SU-DHL-6 (cell line): ENCODE results near the gene WDR13.

ENCODE experiments used
- EZH2phosphoT487 ChIP-seq: fragments of 200-600 bp; sonication (generic), shearing (Covaris generic); conservative IDR thresholded peaks from 2 replicates; pipeline ENCODE4 v1.6.1; 2018; ENCODE audit warnings: mild to moderate bottlenecking, antibody characterized with exemption, low read length, moderate library complexity, mixed read lengths
- TF ChIP-seq, protein P1 (sequence below): fragments of 200-600 bp; sonication (generic); IDR thresholded peaks from one replicate; pipeline ENCODE4 v1.5.1; 2017; ENCODE audit warnings: antibody characterized with exemption, mild to moderate bottlenecking, low read length, moderate library complexity; ENCODE audit not compliant: insufficient read depth, poor library complexity, severe bottlenecking

DNA sequence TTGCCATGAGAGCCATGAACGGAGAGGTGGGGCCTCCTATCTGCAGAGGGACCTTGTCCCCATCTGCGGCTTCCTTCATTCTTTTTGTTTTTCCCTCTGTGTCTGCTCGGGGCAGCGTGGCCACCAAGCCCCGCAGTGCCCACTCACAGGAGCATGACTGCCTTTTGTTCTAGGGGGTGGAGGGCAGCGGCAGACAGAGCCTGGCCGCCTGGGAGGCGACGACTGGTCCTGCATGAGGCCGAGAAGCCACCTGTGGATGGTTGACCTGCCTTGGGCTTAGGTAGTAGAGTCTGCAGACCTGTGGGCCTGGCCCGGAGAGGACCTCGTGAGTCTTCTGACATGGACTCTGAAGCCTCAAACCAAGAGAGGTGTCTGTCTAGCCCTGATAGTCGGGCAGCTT, 21.6 kb upstream of the WDR13 start:
- TF ChIP-seq, protein P1, sequence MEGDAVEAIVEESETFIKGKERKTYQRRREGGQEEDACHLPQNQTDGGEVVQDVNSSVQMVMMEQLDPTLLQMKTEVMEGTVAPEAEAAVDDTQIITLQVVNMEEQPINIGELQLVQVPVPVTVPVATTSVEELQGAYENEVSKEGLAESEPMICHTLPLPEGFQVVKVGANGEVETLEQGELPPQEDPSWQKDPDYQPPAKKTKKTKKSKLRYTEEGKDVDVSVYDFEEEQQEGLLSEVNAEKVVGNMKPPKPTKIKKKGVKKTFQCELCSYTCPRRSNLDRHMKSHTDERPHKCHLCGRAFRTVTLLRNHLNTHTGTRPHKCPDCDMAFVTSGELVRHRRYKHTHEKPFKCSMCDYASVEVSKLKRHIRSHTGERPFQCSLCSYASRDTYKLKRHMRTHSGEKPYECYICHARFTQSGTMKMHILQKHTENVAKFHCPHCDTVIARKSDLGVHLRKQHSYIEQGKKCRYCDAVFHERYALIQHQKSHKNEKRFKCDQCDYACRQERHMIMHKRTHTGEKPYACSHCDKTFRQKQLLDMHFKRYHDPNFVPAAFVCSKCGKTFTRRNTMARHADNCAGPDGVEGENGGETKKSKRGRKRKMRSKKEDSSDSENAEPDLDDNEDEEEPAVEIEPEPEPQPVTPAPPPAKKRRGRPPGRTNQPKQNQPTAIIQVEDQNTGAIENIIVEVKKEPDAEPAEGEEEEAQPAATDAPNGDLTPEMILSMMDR = no peak
- TF ChIP-seq EZH2phosphoT487 = no peak
